ENCODE results near the gene ETV4.
"Not testable (repeated sequence)": the region's sequence is repeated elsewhere in the genome, so short reads cannot be mapped to it uniquely, and the experiment has no call there.

Gene ETV4

GRCh38 chr17:43515656-43516055, 30.5 kb downstream of the ETV4 start:
- no peak for DNase-seq (ENCODE audit: low spot score)

- DNase-seq (ENCODE audit: low spot score): not testable (repeated sequence)
These were observed 34.9 kb downstream of the ETV4 start for GRCh38 chr17:43511199-43511598.

- DNase-seq (ENCODE audit: low spot score): not testable (repeated sequence)
These were observed 36.7 kb downstream of the ETV4 start for GRCh38 chr17:43509440-43509839.

GRCh38 chr17:43490621-43491020, 55.5 kb downstream of the ETV4 start:
- DNase-seq (ENCODE audit: low spot score): no peak

DNA sequence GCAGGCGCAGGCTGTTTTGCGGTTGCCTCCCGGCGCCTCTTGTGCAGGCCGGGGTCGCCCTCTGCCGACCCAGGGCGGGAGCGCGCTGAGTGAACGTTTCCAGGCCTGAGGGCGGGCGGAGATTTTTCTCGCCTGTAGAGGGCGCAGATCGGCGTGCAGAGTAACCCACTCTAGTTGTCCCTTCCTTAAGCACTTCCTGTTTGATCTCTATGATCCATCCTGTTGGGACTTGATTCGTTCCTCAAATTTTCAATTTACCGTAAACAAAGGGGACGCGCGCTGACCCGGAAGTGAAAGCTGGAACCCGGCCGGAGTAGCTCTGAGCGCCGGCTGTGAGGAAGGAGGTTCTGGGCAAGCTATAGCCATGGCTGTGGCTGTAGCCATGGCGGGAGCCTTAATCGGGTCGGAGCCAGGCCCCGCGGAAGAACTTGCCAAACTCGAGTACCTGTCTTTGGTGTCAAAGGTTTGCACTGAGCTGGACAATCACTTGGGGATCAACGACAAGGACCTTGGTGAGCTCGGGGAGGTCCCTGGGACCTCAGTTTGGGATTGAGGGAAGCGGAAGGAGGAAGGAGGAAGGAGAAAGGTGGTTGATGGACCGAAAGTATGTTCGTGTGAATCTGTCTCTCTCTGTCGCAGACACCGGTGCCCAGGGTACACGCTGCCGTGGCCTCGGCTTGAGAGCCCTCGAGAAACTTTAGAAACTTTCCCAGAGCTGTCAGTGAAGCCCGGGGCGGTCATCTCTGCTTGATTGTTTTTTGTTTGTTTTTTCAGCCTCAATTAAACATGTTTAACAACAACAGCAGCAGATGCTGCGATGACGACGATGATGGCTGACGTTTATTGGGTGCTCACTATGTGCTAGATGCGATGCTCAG, 62.2 kb downstream of the ETV4 start, which contains the start of gene DHX8:
TSS of gene DHX8 (plus strand) at position 302 of the 878 bp plus-strand sequence. CDS start at position 365, 63 bp downstream.
- peak; percentile 91 for DNase-seq (ENCODE audit: low spot score)

DNA sequence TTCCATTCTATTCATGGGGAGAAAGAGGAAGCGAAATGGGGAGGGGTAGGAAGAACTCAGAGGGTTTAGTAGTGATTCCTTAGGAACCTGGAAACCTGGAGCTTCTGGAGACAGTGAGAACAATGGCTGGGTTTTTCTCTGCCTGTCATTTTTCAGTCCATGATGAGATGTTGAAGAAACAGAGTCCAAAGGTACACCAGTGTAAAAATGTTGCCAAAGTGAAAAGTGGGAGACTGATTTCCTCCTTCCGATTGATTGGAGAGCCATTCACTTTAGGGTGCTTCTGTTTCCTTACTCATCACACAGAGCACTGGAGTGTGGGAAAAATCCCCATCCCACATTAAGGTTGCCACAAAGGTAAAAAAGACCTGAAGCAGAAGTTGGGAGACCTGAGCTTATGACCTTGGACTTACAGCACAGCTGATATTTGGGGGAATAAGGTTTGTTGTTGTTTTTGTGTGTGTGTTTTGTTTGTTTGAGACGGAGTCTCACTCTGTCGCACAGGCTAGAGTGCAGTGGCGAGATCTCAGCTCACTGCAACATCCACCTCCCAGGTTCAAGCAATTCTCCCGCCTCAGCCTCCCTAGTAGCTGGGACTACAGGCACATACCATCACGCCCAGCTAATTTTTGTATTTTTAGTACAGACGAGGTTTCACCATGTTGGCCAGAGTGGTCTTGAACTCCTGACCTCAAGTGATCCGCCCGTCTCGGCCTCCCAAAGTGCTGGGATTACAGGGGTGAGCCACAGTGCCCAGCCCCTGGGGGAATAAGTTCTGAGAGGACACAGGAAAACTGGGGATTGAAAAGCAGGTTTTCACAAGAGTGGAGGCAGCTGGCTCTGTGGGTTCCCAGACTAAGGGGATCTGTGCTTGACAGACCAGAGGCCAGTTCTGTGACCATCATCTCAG, 63.8 kb downstream of the ETV4 start:
- DNase-seq (ENCODE audit: low spot score): no peak

GRCh38 chr17:43479948-43480347, 66.2 kb downstream of the ETV4 start:
- DNase-seq (ENCODE audit: low spot score): no peak

Measured in AG08396 (cell line).